H9 (cell line): ENCODE results near the gene GOLGA6L4. TPM values are rescaled to one million over a fixed set of nuclear protein-coding genes. Genes with fewer than 3 reads are reported as not detected.
"Not testable (repeated sequence)": the region's sequence is repeated elsewhere in the genome, so short reads cannot be mapped to it uniquely, and the experiment has no call there.

ENCODE experiments used
- DNase-seq: peaks from one replicate; pipeline ENCODE4 v3.0.0-alpha.2; 2017
- H2AFZ ChIP-seq: one replicate; pipeline ENCODE4 v1.6.1; 2013; ENCODE audit warnings: mild to moderate bottlenecking, low read length, control low read depth, moderate library complexity
- H2AK5ac ChIP-seq: 2 replicates; pipeline ENCODE4 v1.6.1; 2013; ENCODE audit warnings: low read length, control low read depth, mixed read lengths; ENCODE audit not compliant: insufficient read length
- H2BK120ac ChIP-seq: one replicate; pipeline ENCODE4 v1.6.1; 2013; ENCODE audit warnings: low read depth, mild to moderate bottlenecking, low read length, control low read depth, inconsistent platforms; ENCODE audit not compliant: poor library complexity, severe bottlenecking
- H2BK12ac ChIP-seq: 2 replicates; pipeline ENCODE4 v1.6.1; 2013; ENCODE audit warnings: low read length, control low read depth, mixed read lengths, low read depth; ENCODE audit not compliant: insufficient read length
- H2BK15ac ChIP-seq: 2 replicates; pipeline ENCODE4 v1.6.1; 2013; ENCODE audit warnings: low read depth, low read length, control low read depth
- H2BK20ac ChIP-seq: one replicate; pipeline ENCODE4 v1.6.1; 2013; ENCODE audit warnings: low read depth, mild to moderate bottlenecking, low read length, control low read depth, inconsistent platforms; ENCODE audit not compliant: poor library complexity, severe bottlenecking
- H2BK5ac ChIP-seq: 2 replicates; pipeline ENCODE4 v1.6.1; 2013; ENCODE audit warnings: low read length, control low read depth, mixed read lengths; ENCODE audit not compliant: insufficient read length
- H3K14ac ChIP-seq: 2 replicates; pipeline ENCODE4 v1.6.1; 2013; ENCODE audit warnings: low read length, control low read depth; ENCODE audit not compliant: insufficient read depth
- H3K18ac ChIP-seq: 2 replicates; pipeline ENCODE4 v1.6.1; 2013; ENCODE audit warnings: low read depth, mild to moderate bottlenecking, mixed read lengths, low read length, control low read depth; ENCODE audit not compliant: insufficient read length
- H3K23ac ChIP-seq: 2 replicates; pipeline ENCODE4 v1.6.1; 2013; ENCODE audit warnings: low read length, control low read depth, mixed read lengths, low read depth; ENCODE audit not compliant: insufficient read length
- H3K23me2 ChIP-seq: 2 replicates; pipeline ENCODE4 v1.6.1; 2013; ENCODE audit warnings: low read depth, mild to moderate bottlenecking, mixed read lengths, low read length, control low read depth; ENCODE audit not compliant: insufficient read length, poor library complexity, severe bottlenecking
- H3K27ac ChIP-seq: 2 replicates; pipeline ENCODE4 v1.5.1; 2013; ENCODE audit warnings: low read length, control low read depth, mixed read lengths, low read depth; ENCODE audit not compliant: insufficient read length
- H3K27me3 ChIP-seq: 2 replicates; pipeline ENCODE4 v1.6.1; 2013; ENCODE audit warnings: low read length, control low read depth, inconsistent platforms; ENCODE audit not compliant: insufficient read depth
- H3K4ac ChIP-seq: 2 replicates; pipeline ENCODE4 v1.6.1; 2013; ENCODE audit warnings: low read depth, mild to moderate bottlenecking, control low read depth, inconsistent platforms, low read length, moderate library complexity
- H3K4me1 ChIP-seq: 2 replicates; pipeline ENCODE4 v1.6.1; 2013; ENCODE audit warnings: low read length, control low read depth, inconsistent platforms; ENCODE audit not compliant: insufficient read depth
- H3K4me2 ChIP-seq: 2 replicates; pipeline ENCODE4 v1.6.1; 2013; ENCODE audit warnings: low read length, control low read depth, mixed read lengths; ENCODE audit not compliant: insufficient read length, insufficient read depth
- H3K56ac ChIP-seq: 2 replicates; pipeline ENCODE4 v1.6.1; 2013; ENCODE audit warnings: low read depth, mild to moderate bottlenecking, mixed read lengths, low read length, control low read depth; ENCODE audit not compliant: insufficient read length
- H3K79me1 ChIP-seq: 2 replicates; pipeline ENCODE4 v1.6.1; 2013; ENCODE audit warnings: low read depth, mild to moderate bottlenecking, moderate library complexity, low read length, control low read depth, inconsistent platforms; ENCODE audit not compliant: insufficient read depth, poor library complexity, severe bottlenecking
- H3K79me2 ChIP-seq: 2 replicates; pipeline ENCODE4 v1.6.1; 2013; ENCODE audit warnings: low read length, control low read depth, inconsistent platforms; ENCODE audit not compliant: insufficient read depth
- H3K9ac ChIP-seq: 2 replicates; pipeline ENCODE4 v1.6.1; 2013; ENCODE audit warnings: low read length, control low read depth, mixed read lengths; ENCODE audit not compliant: insufficient read length; ENCODE audit errors: extremely low read depth
- H3K9me3 ChIP-seq: one replicate; pipeline ENCODE4 v1.6.1; 2013; ENCODE audit warnings: low read depth, low read length, inconsistent platforms; ENCODE audit not compliant: control insufficient read depth
- H3T11ph ChIP-seq: one replicate; pipeline ENCODE4 v1.6.1; 2013; ENCODE audit warnings: mild to moderate bottlenecking, low read length, control low read depth, inconsistent platforms
- H4K20me1 ChIP-seq: one replicate; pipeline ENCODE4 v1.6.1; 2013; ENCODE audit not compliant: control insufficient read depth, insufficient read length, insufficient read depth
- H4K5ac ChIP-seq: 2 replicates; pipeline ENCODE4 v1.6.1; 2013; ENCODE audit warnings: low read depth, mild to moderate bottlenecking, mixed read lengths, low read length, control low read depth; ENCODE audit not compliant: insufficient read length
- H4K8ac ChIP-seq: replicated peaks from 2 replicates; pipeline ENCODE4 v1.6.1; 2013; ENCODE audit warnings: low read length, control low read depth, mixed read lengths, low read depth; ENCODE audit not compliant: insufficient read length
- H4K91ac ChIP-seq: 2 replicates; pipeline ENCODE4 v1.6.1; 2013; ENCODE audit warnings: low read depth, mild to moderate bottlenecking, moderate library complexity, mixed read lengths, low read length, control low read depth; ENCODE audit not compliant: insufficient read length
- H3K27ac Mint-ChIP-seq, 3 experiments: 2 replicates in 2 of 3; 3 replicates in 1 of 3; pipeline ENCODE4 v1.8.0; 2020 to 2021; ENCODE audit warnings: mixed read lengths in 3 of 3, mild to moderate bottlenecking in 1 of 3, moderate library complexity in 1 of 3
- H3K27me3 Mint-ChIP-seq: 2 replicates; pipeline ENCODE4 v1.8.0; 2021; ENCODE audit warnings: low read depth, mild to moderate bottlenecking, moderate library complexity, mixed read lengths
- H3K36me3 Mint-ChIP-seq, 3 experiments: 2 replicates in 2 of 3; 3 replicates in 1 of 3; pipeline ENCODE4 v1.8.0; 2020 to 2021; ENCODE audit warnings: low read depth in 3 of 3, mixed read lengths in 3 of 3; ENCODE audit not compliant: insufficient read depth in 1 of 3
- H3K4me1 Mint-ChIP-seq, 2 experiments: 2 replicates each; pipeline ENCODE4 v1.8.0; 2020; ENCODE audit warnings: mixed read lengths in 2 of 2
- H3K4me3 Mint-ChIP-seq, 2 experiments: 2 replicates in 1 of 2; 3 replicates in 1 of 2; pipeline ENCODE4 v1.8.0; 2020 to 2021; ENCODE audit warnings: mild to moderate bottlenecking in 2 of 2, mixed read lengths in 2 of 2, moderate library complexity in 1 of 2
- H3K9me3 Mint-ChIP-seq, 2 experiments: 2 replicates in 1 of 2; 3 replicates in 1 of 2; pipeline ENCODE4 v1.8.0; 2020; ENCODE audit warnings: mild to moderate bottlenecking in 2 of 2, mixed read lengths in 2 of 2, moderate library complexity in 1 of 2
- WGBS: extraction: QIAGEN DNeasy Blood & Tissue Kit; methylation state at CpG from one replicate; pipeline ENCODE4 v1.1.7; 2013; ENCODE audit warnings: missing lambda C conversion rate, low lambda C conversion rate, mixed read lengths; ENCODE audit not compliant: insufficient read length; ENCODE audit errors: extremely low coverage; 5-methylcytosine and 5-hydroxymethylcytosine counted together
- total RNA-seq: library from RNA; stranded (reverse); gene quantifications from 2 replicates; pipeline ENCODE4 v1.2.1, GENCODE V29; 2021

The GOLGA6L4 gene
- total RNA-seq, 1 experiment from 2014 or later = 1.2 TPM

DNA sequence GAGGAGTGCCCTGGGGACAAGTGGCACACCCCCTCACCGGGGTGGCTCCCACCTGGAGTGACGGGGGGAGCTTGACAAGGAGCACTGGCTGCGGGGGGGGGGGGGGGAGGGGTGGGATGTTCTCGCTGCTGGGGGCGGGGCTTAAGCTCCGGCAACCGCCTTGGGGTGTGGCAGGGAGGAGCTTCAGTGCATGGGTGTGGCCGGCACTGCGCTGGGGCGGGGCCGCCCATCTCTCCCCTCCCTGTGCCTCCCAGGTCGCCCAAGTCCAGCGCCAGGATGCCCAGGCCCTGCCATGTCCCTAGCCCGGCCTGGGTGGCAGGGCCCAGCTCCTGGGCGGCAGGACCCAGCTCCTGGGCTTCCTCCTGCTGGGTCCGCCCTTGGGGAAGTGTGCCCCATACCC is 35.7 kb upstream of the GOLGA6L4 start:
- not testable (repeated sequence) for H3K4me1 ChIP-seq, H3K23me2 ChIP-seq, H3K27ac ChIP-seq, H3K79me2 ChIP-seq, H3K18ac ChIP-seq, H3K9ac ChIP-seq, H3K4me1 Mint-ChIP-seq, H3K9me3 Mint-ChIP-seq, H2BK5ac ChIP-seq, H3K36me3 Mint-ChIP-seq, H3K14ac ChIP-seq, H2AFZ ChIP-seq, H2BK20ac ChIP-seq, H3K27me3 Mint-ChIP-seq, H3K27ac Mint-ChIP-seq, H3T11ph ChIP-seq, DNase-seq, H3K23ac ChIP-seq, H3K27me3 ChIP-seq, H2BK120ac ChIP-seq, H2BK12ac ChIP-seq, H2AK5ac ChIP-seq, H4K8ac ChIP-seq, H4K5ac ChIP-seq, H3K79me1 ChIP-seq, H2BK15ac ChIP-seq, H3K4me2 ChIP-seq, H4K91ac ChIP-seq, H3K9me3 ChIP-seq, H3K4ac ChIP-seq, H4K20me1 ChIP-seq, H3K4me3 Mint-ChIP-seq, H3K56ac ChIP-seq
- WGBS = no CpG with 5 or more reads among the region's 16 CpGs
